GM21717 (cell line): ENCODE data around the gene RAD9A.
"Not testable (repeated sequence)": the region's sequence is repeated elsewhere in the genome, so short reads cannot be mapped to it uniquely, and the experiment has no call there.

Experiments used
- ATAC-seq: cut with Tn5 transposase; IDR thresholded peaks from one replicate; pipeline ENCODE4 v1.9.1; 2021; ENCODE audit warnings: mild to moderate bottlenecking, moderate library complexity; ENCODE audit not compliant: unreplicated experiment

The RAD9A gene

GRCh38 chr11:67393990-67394389 lies 2.2 kb downstream of the RAD9A start:
- no peak for ATAC-seq

GRCh38 chr11:67395555-67396258 lies 3.9 kb downstream of the RAD9A start:
- no peak for ATAC-seq

GRCh38 chr11:67396259-67396581 lies 4.4 kb downstream of the RAD9A start:
- ATAC-seq: no peak

- ATAC-seq: no peak
Observed at GRCh38 chr11:67396587-67397389, 5.0 kb downstream of the RAD9A start.

GRCh38 chr11:67397536-67397935 lies 5.8 kb downstream of the RAD9A start:
- no peak for ATAC-seq

- no peak for ATAC-seq
Observed at GRCh38 chr11:67397986-67398660, 6.3 kb downstream of the RAD9A start.

- no peak for ATAC-seq
Observed at GRCh38 chr11:67398661-67399563, 7.1 kb downstream of the RAD9A start.

- ATAC-seq: no peak
Observed at GRCh38 chr11:67400251-67400941, 8.6 kb downstream of the RAD9A start.

GRCh38 chr11:67400942-67401494 lies 9.2 kb downstream of the RAD9A start:
- peak; percentile 9 for ATAC-seq

GRCh38 chr11:67401495-67402191 lies 9.9 kb downstream of the RAD9A start, which contains the start of gene PPP1CA:
TSS of gene PPP1CA (minus strand) at chr11:67401858. CDS start at chr11:67401782, 76 bp downstream.
- peak; percentile 54 for ATAC-seq

- ATAC-seq: not testable (repeated sequence)
Observed at GRCh38 chr11:67402192-67402839, 10.5 kb downstream of the RAD9A start.

GRCh38 chr11:67403085-67403484 lies 11.3 kb downstream of the RAD9A start:
- ATAC-seq: not testable (repeated sequence)

- ATAC-seq: no peak
Observed at GRCh38 chr11:67404515-67405195, 12.9 kb downstream of the RAD9A start.

GRCh38 chr11:67405196-67405567 lies 13.4 kb downstream of the RAD9A start:
- ATAC-seq: no peak

GRCh38 chr11:67405688-67406339 lies 14.0 kb downstream of the RAD9A start:
- ATAC-seq: no peak

GRCh38 chr11:67406420-67406968 lies 14.7 kb downstream of the RAD9A start:
- ATAC-seq: no peak

GRCh38 chr11:67406969-67407687 lies 15.3 kb downstream of the RAD9A start:
- no peak for ATAC-seq
